Measurements from ENCODE around the gene RAB31.
"Not testable (repeated sequence)": the region's sequence is repeated elsewhere in the genome, so short reads cannot be mapped to it uniquely, and the experiment has no call there.

The RAB31 gene

GRCh38 chr18:9850309-9850708 is 142.2 kb downstream of the RAB31 start:
- DNase-seq (ENCODE audit: low read depth), result no peak
- H3K4me3 ChIP-seq (ENCODE audit: low read depth, low read length), result no peak overlapping the region
- TF ChIP-seq MYC (IDR thresholded peaks at IDR 0.05; ENCODE audit: low read depth, low read length), result no peak
- no peak for TF ChIP-seq MAX (IDR thresholded peaks at IDR 0.05; ENCODE audit: low read depth, low read length)
- TF ChIP-seq CTCF (IDR thresholded peaks at IDR 0.05; ENCODE audit: low read depth, low read length), result no peak
- no peak for TF ChIP-seq POLR2A (IDR thresholded peaks at IDR 0.05; ENCODE audit: extremely low read depth, insufficient read length)

GRCh38 chr18:9851511-9851910 is 143.4 kb downstream of the RAB31 start:
- DNase-seq (ENCODE audit: low read depth), result peak; percentile 76
- TF ChIP-seq MYC (IDR thresholded peaks at IDR 0.05; ENCODE audit: low read depth, low read length) (no peak), POLR2A (IDR thresholded peaks at IDR 0.05; ENCODE audit: extremely low read depth, insufficient read length) (no peak), MAX (IDR thresholded peaks at IDR 0.05; ENCODE audit: low read depth, low read length) (peak; percentile 52; the same call in 1 of the 2 replicates), CTCF (IDR thresholded peaks at IDR 0.05; ENCODE audit: low read depth, low read length) (no peak)
- H3K4me3 ChIP-seq (ENCODE audit: low read depth, low read length), result no peak overlapping the region

- H3K4me3 ChIP-seq (ENCODE audit: low read depth, low read length), result no peak overlapping the region
- no peak for TF ChIP-seq POLR2A (IDR thresholded peaks at IDR 0.05; ENCODE audit: extremely low read depth, insufficient read length)
- no peak for TF ChIP-seq MAX (IDR thresholded peaks at IDR 0.05; ENCODE audit: low read depth, low read length)
- TF ChIP-seq MYC (IDR thresholded peaks at IDR 0.05; ENCODE audit: low read depth, low read length), result no peak
- DNase-seq (ENCODE audit: low read depth), result no peak
These were observed 144.4 kb downstream of the RAB31 start for GRCh38 chr18:9852266-9853081.

DNA sequence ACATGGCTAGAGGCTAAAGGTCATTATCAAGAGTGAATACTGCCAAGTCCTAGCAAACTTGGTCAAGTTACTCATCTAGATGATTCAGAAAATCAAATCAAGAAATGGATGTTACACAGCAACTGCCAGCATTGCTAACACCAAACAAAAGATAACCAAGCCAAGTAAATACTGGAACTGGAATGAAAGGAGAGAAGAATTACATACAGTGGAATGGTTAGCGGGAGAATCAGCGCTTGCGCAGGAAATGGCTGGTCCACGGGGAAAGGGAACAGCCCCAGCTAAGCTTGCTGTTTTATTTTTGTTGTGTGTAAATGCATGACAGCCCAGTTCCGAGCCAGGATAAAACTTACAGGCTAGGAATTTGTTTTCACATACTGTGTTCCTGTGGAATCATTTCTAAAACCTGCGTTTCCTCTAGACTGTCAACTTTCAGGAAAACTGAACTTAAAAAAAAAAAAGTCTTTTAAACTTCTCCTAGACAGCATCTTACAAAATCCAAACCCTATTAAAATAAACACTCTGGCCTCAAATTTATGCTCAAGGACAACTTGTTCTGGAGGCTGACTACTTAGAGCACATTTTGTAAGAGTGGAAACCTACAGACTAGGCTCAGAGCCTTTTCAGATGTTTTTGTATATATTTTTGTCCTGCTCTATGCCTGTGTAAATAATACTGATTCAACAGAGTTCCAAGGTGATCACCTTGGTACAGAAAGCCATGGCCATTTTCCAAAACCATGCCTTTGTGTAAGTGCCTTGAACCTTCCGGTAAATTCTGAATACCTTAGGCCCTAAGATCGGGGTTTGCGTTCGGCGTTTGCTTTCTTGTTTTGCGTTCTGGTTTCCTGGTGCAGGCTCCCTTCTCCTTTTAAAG is 146.9 kb downstream of the RAB31 start:
- TF ChIP-seq MYC (IDR thresholded peaks at IDR 0.05; ENCODE audit: low read depth, low read length), result no peak
- no peak for TF ChIP-seq POLR2A (IDR thresholded peaks at IDR 0.05; ENCODE audit: extremely low read depth, insufficient read length)
- TF ChIP-seq CTCF (IDR thresholded peaks at IDR 0.05; ENCODE audit: low read depth, low read length), result no peak
- DNase-seq (ENCODE audit: low read depth), result no peak
- no peak overlapping the region for H3K4me3 ChIP-seq (ENCODE audit: low read depth, low read length)

DNA sequence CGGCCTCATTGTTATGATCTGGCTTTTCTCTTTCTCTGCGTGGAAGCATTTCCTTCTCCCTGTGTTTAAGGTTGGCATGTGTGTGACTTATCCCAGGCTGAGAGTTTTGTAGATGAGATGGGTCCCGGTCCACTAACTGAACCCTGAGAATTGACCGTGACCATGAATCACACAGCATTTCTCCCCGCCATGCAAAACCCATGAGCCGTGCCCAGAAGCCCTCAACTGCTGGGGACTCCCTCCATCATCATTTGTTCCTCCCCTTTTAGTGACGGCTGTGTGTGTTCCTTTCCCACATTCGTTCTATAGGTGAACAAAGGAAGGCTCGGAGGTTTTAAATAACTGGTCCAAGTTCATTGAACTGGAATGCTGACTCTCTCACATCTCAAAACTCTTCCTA is 147.6 kb downstream of the RAB31 start:
- no peak for TF ChIP-seq CTCF (IDR thresholded peaks at IDR 0.05; ENCODE audit: low read depth, low read length)
- TF ChIP-seq POLR2A (IDR thresholded peaks at IDR 0.05; ENCODE audit: extremely low read depth, insufficient read length), result no peak
- no peak for TF ChIP-seq MAX (IDR thresholded peaks at IDR 0.05; ENCODE audit: low read depth, low read length)
- TF ChIP-seq MYC (IDR thresholded peaks at IDR 0.05; ENCODE audit: low read depth, low read length), result no peak

GRCh38 chr18:9856092-9856491 is 148.0 kb downstream of the RAB31 start:
- TF ChIP-seq CTCF (IDR thresholded peaks at IDR 0.05; ENCODE audit: low read depth, low read length) (no peak), POLR2A (IDR thresholded peaks at IDR 0.05; ENCODE audit: extremely low read depth, insufficient read length) (no peak), MYC (IDR thresholded peaks at IDR 0.05; ENCODE audit: low read depth, low read length) (no peak), MAX (IDR thresholded peaks at IDR 0.05; ENCODE audit: low read depth, low read length) (no peak)
- no peak overlapping the region for H3K4me3 ChIP-seq (ENCODE audit: low read depth, low read length)
- DNase-seq (ENCODE audit: low read depth), result peak; percentile 48

More for the DNA sequence above, 147.6 kb downstream of the RAB31 start:
- DNase-seq (ENCODE audit: low read depth), result no peak
- H3K4me3 ChIP-seq (ENCODE audit: low read depth, low read length), result no peak overlapping the region

DNA sequence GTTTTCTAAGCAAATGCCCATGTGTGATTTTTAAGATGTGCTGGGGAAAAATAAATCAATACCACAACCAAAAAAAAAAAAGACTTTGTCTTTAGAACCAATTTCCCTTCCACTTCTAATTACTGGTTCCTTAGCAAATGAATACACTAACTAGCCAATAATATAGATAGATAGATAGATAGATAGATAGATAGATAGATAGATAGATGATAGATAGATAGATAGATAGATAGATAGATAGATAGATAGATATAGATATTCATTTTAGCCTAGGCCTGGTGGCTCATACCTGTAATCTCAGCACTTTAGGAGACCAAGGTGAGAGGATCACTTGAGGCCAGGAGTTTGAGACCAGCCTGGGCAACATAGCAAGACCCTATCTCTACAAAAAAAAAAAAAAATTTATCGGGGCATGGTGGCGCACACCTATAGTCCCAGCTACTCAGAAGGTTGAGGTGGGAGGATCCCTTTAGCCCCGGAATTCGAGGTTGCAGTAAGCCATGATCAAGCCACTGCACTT is 149.4 kb downstream of the RAB31 start:
- not testable (repeated sequence) for DNase-seq (ENCODE audit: low read depth)

More for the DNA sequence above, 149.4 kb downstream of the RAB31 start:
- not testable (repeated sequence) for H3K4me3 ChIP-seq (ENCODE audit: low read depth, low read length)
